AG09319 (cell line): Measurements from ENCODE around the gene PRKCQ.
A peak's percentile ranks its signal among the peaks of the same experiment; 100 is the strongest.

ENCODE experiments used
- DNase-seq: peaks from one replicate; pipeline ENCODE4 v3.0.0-alpha.2; 2010; ENCODE audit warnings: low read depth; ENCODE audit errors: extremely low read depth
- CTCF ChIP-seq: IDR thresholded peaks from 2 replicates; pipeline ENCODE4 v1.5.1; 2011; ENCODE audit warnings: low read depth, mild to moderate bottlenecking, inconsistent platforms, low read length, moderate library complexity

The PRKCQ gene

GRCh38 chr10:6423413-6424170 lies 156.5 kb downstream of the PRKCQ start:
- DNase-seq = no peak
- TF ChIP-seq CTCF = no peak

DNA sequence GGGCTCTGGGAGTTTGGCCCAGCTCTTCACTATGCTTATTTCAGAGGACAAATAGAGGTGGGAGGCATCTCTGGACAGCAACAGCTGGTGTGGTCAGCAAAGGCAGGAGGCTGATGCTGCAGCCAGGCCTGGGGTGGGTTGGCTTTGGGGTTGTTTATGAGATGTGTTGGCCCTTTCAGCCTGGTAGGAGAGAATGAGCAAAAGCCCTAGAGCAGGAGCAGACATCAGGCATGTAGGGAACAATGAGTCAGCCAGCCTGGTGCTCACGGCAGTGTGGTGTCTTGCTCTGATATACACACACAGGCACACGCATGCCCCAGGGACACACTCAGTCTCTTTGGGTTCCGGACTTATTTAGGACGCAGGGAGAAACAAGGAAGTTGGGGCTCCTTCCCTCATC lies 157.1 kb downstream of the PRKCQ start:
- no peak for DNase-seq
- TF ChIP-seq CTCF = no peak

- DNase-seq = no peak
- TF ChIP-seq CTCF = no peak
Observed at GRCh38 chr10:6418613-6419216, 161.4 kb downstream of the PRKCQ start.

- DNase-seq = no peak
- no peak for TF ChIP-seq CTCF
Observed at GRCh38 chr10:6418167-6418566, 161.9 kb downstream of the PRKCQ start.

DNA sequence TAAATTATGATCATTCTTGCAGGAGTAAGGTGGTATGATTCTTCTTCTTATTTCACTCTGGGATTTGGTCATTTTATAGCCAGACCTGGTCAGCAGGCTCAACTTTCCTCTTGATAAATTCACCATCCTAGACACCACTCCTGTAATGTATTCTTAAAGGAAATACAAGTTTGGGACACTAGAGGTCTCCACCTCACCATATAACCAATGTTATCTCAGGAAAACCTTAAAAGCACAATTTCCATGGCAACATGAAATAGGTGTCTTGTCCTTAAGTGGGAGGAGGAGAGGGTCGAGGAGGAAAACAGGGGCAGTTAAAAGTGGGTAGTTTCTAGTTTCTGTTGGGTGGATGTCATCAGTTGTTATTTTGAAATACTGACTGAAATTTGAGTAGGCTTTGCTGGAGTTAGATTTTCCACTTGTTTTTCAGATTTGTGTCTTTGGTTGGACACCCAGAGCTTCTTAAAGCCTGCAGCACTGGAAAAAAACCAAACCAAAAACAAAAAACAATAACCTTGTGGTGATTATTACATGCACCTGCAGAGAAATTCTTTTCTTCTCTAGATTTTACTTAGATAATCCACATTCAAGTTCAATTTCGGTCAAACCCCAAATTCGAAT lies 163.1 kb downstream of the PRKCQ start:
- TF ChIP-seq CTCF = peak; percentile 61
- DNase-seq = no peak

DNA sequence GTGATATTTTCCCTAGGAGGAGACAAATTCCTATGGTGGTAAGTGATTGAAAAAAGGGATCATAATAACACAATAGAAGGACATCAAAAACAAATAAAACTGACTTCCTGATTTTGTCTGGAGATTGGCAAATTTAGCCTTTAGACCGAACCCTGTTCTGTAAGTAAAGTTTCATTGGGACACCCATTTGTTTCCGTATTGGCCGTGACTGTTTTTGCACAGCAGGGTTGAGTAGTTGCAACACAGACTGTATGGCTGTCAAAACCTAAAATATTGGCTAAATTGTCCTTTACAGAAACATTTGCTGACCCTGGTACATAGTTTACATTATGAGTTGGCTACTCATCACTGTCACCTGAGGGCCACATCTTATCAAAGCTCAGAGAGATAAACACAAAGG lies 168.6 kb downstream of the PRKCQ start:
- TF ChIP-seq CTCF = no peak
- no peak for DNase-seq

GRCh38 chr10:6410830-6411229 lies 169.2 kb downstream of the PRKCQ start:
- DNase-seq = no peak
- no peak for TF ChIP-seq CTCF
